HL-60/S4 treated with phorbol 12-myristate 13-acetate at 8.2 ng/mL for 4 days and 3 days (cell line): ENCODE data around the gene CTNS.

ENCODE experiments used
- in situ Hi-C: fragments of 300-500 bp; cut with MboI; formaldehyde crosslinking; loops from 2 replicates; pipeline ENCODE4 v1.15.0; 2022; ENCODE audit warnings: low sequenced_read_pairs

The CTNS gene

DNA sequence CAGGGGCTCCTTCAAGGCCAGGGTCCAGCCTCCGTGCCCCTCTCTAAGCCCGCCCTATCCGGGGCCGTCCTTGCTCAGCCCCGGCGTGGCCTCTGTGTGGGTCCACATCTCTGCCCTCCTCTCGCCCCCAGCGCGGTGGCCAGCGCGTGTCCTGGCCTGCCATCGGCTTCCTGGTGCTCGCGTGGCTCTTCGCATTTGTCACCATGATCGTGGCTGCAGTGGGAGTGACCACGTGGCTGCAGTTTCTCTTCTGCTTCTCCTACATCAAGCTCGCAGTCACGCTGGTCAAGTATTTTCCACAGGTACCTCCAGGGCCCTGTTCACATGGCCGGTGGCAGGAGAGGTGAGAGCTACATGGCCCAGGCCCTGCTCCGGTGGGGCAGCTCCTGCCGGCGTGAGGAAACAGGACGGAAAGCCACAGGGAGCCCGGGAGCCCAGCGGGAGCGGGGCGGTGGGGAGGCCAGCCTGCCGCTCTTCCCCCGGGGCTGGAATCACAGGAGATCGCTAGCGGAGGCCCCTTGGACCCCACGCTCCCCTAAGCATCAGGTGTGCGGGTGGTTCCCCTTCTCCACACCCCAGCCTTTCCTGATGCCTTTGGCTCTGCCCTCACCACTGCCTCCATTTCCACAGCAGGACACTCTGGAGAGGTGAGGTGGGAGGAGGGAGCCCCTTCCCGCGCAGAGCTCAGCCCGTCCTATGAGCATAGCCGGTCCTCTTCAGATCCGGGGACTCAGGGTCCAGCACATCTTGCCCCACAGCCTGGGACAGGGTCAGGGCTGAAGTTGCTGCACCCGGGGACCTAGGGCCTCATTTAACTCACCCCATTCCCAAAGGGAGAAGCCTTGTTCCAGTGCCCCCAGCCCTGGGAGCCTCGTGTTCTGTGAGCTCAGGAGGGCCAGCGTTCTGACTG lies 21.6 kb downstream of the CTNS start:
- in situ Hi-C loops = no loop called here

DNA sequence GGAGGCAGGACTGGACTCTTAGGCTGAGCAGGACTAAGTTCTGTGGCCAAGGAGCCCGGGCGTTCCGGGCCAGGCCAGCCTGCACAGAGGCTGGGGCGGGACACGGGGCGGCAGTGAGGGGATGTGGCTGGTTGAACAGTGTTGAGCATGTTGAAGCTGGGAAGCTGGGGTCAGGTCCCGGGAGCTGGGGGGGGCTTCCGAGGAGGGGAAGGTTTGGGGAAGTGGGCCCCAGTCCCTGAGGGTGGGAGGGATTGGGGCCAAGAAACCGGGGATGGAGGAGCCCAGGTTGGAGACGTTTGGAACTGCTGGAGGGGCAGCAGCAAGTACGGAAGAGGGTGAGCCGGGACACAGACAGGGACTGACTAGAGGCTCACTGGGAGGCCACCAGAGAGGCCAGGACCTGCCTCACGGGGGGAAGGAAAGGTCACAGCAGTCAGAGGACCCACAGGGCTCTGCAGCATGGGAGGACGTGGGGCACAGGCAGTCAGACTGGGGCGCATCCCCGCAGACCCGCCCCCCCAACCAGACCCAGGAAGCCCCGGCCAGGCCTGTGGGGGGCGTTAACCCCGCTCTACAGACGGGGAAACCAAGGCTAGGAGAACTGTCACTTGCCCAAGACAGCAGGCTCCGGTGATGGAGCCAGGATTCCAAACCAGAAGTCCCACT lies 22.4 kb downstream of the CTNS start:
- in situ Hi-C loops = no loop called here

- in situ Hi-C loops = no loop called here
Observed at GRCh38 chr17:3659541-3660111, 23.1 kb downstream of the CTNS start.

DNA sequence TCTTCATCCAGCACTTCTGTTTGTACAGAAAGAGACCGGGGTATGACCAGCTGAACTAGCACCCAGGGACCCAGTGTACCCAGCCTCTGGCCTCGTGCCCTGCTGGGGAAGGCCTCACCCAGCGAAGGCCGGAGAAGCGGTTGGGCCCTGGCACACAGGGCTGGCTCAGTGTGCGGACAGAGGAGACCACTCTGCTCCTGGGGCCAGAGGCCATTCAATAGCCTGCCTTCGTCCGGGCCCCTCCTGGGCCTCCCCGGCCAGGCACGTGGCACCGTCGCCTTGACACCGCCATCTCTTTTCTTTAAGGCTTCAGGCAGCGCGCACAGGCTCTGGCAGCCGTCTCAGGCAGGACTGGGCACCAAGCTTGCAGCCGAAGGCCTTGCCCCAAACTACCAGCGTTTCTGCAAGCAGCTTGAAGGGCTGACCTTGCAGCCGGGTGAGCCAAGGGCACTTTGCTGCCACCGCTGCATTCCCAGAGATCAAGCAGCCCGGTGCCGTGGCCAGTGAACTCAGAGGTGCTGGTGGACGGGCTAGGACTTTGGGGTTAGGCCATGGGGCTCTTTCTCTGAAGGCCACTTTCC lies 23.8 kb downstream of the CTNS start:
- in situ Hi-C loops = no loop called here

GRCh38 chr17:3663102-3664011 lies 26.8 kb downstream of the CTNS start:
- in situ Hi-C loops = no loop called here

DNA sequence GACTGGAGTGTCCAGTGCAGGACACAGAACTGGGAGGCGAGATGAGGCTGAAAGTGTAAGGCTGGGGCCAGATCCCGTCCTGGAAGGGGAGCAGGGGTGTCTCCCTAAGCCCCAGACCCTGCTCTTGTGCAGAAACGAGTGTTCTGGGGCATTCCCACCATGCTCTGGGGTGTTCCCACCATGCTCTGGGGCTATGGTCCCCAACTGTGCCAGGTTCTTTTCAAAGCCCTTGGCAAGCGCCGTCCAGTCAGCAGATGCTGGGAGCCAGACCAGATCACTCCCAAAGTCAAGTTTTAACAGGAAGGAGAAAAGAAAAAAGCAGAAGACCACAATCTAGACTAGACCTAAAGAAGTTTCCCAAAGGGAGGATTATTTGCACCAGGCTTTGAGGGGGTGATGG lies 29.3 kb downstream of the CTNS start:
- in situ Hi-C loops = no loop called here

DNA sequence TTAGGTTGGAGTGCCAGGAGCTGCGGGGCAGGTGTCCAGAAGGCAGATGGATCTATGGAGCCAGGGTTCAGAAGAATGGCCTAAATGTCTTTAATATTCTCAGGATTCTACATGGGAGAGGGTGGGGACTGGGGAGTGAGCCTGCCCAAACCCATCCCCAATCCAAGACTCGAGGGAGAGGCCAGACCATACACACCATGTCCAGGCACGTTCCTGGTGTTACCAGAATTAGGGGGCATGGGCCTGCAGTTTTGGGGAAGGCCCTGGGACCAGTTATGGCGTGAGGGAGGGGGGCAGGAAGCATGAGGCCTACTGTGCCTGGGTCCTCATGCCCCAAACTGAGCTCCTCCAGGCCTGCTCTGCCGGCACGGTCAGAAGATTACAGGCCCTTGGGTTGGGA lies 30.0 kb downstream of the CTNS start:
- in situ Hi-C loops = no loop called here

DNA sequence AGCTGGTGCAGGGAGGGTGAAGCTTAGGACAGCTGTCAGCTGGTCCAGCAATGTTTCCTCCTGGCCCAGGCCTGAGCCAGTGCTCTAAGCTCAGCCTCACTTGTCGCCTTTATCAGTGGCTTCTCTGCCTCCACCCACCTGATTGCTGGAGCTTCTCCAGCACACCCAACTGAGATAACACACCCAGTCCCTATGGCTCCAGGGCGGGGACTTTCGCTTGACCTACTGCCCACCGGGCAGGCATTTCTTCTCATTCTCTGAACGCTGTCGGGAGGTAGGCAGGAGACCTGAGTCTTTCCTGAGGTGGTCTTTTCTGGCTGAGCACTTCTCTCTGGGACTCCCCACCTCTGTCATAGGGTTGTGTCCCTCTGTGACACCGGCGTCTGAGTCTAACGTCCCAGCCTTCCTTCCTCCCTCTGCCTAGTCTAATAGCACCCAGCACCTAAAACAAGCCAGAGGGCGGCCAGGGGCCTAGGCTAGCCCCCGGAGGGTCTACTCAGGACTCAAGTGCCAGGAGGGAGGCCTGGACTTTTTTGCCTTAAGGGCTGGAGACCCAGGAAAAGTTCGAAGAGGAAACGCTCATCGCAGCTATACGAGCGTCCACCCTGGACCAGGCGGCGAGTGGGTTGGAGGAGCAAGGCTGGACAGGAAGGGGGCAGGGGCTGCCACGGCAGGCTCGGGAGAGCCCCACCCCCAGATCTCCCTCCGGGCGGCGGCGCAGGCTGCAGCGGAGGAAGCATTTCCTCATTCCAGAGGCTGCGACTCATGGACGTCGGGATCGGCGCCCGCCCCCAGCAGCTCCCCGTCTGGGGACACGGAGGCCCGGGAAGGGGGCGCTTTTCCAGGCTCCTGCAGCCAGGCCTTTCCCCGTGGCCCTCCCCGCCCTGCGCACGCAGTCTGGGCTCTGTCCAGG lies 31.1 kb downstream of the CTNS start:
- in situ Hi-C loops = no loop called here

GRCh38 chr17:3668279-3669084 lies 31.9 kb downstream of the CTNS start, which contains the start of the genes EMC6 and TAX1BP3:
EMC6 (plus strand) TSS chr17:3668812; CDS start chr17:3669147, 335 bp downstream.
TAX1BP3 (minus strand) TSS chr17:3668578; CDS start chr17:3668526, 52 bp downstream.
- in situ Hi-C loops = no loop called here

DNA sequence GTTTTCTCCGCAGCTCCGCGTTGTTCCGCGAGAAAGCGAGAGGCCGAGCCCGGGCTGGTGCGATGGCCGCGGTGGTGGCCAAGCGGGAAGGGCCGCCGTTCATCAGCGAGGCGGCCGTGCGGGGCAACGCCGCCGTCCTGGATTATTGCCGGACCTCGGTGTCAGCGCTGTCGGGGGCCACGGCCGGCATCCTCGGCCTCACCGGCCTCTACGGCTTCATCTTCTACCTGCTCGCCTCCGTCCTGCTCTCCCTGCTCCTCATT lies 32.5 kb downstream of the CTNS start:
- in situ Hi-C loops = no loop called here

- in situ Hi-C loops = no loop called here
Observed at GRCh38 chr17:3669548-3669947, 33.0 kb downstream of the CTNS start.

- in situ Hi-C loops = no loop called here
Observed at GRCh38 chr17:3672571-3672970, 36.0 kb downstream of the CTNS start.

DNA sequence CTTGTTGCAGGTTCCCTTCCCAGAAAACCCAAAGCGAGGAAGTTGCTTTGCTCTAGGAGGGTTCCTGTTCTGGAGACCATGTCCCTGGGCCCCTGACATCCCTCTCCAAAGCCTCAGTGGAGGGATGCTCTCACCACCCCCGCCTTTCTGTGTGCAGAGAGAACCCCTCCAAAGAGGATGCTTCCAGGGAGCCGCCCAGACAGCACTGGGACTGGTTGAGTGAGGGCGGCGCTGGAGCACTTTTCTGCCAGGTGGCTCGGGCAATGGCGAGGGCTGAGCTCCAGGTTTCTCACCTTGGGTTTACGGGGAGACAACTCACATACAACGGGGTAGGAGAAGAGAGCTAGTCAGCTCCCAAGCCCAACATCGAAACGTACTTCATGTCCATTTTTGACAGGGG lies 39.3 kb downstream of the CTNS start:
- in situ Hi-C loops = no loop called here

DNA sequence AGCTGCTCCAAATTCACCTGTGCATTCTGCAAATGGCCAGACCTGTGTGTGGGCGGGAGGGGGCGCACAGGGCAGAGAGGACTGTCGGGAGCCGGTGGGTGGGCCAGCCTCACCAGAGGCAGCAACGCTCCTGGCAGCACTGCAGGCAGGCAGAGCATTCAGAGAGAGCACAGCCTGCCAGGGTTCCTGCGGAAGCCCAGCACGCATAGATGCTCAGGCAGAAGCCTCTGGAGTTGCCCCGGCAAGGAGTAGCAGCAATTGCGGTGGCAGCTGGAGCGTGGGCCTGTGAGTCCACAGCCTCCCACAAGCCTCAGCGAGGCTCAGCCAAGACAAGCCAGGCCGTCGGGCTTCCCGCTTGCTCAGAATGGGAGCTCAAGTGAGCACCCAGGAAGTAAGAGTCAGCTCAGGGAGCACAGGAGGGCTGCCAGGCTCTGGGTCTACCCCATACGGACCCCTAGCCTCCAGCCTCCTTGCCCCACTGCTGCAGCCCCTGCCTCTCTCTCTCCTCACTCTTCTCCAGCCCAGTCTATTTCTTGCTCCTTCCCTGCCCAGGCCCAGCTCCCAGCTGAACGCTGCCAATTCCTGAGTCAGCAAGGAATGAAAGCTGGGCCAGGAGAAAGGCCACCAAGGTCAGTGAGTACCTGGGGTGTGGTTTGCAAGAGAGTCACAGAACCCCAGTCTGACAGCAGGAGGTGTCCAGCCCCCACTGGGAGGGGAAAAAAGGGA lies 41.7 kb downstream of the CTNS start:
- in situ Hi-C loops = no loop called here

DNA sequence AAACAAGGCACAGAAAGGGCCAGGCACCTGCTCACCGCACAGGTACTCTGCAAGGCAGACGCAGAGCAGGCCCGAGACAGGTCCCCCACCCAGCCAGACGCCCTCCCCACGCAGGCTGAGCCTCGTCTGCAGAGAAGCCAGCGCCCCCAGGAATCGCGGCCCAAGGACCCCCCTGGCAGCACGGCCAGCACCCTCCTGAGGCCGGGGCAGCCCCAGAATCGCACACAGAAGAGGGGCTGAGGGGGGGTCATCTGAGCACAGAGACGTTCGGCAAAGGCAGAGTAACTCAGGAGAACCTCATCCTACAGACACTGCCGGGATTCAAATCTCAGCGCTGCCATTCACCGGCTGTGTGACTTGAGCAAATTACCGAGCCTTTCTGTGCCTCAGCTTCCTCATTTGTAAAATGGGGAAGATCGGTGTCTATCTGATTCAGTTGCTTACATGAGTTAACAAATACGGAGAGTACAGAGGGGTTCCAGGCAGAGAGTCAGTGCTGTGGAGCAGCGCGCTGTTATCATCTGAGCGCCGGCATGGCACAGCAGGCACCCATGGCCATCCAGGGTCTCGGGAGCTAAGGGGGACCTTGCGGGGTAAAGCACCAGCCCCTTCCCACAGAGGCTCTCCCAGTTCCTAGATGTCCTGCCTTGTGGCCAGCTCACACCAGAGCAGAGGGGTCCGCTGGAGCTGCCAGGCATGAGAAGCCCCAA lies 42.4 kb downstream of the CTNS start:
- in situ Hi-C loops = no loop called here

GRCh38 chr17:3679531-3680126 lies 43.1 kb downstream of the CTNS start:
- in situ Hi-C loops = no loop called here

DNA sequence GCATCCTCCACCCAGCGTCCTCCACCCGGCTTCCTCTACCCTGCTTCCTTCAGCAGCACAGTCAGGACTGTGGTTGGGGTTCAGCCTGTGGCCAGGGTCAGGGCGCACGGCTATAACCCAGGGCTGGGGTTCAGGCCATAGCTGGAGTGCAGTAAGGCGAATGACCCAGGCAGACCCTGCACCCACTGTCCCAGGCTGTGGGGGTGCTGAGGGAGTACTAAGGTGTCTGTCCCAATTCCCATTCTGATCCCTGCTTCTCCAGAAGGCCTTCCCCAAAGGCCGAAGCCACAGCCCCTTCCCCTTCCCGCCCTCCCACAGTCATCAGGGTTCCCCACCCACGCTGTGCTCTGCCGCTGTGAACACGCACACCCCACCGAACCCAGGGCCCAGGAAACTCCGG lies 44.5 kb downstream of the CTNS start:
- in situ Hi-C loops = no loop called here
